Measurements from ENCODE around the gene DUSP2. TPM values are rescaled to one million over a fixed set of nuclear protein-coding genes. Genes with fewer than 3 reads are reported as not detected.
"Not testable (repeated sequence)": the region's sequence is repeated elsewhere in the genome, so short reads cannot be mapped to it uniquely, and the experiment has no call there.

The DUSP2 gene
- total and polyA plus RNA-seq, 11 donors: 0.56 to 23.1 (median 2.7) TPM

- intact Hi-C loops (cut with DNase I): no loop called here
- no peak for DNase-seq
- H3K27me3 ChIP-seq: peaks cover 0 to 5% (median 0%) of the 10 kb centered on the region in 9 donors
- TF ChIP-seq CTCF (IDR thresholded peaks at IDR 0.05): no peak
- peak in 3 of 4 donors; percentile 43 to 65 (median 43) for ATAC-seq
- H3K4me3 ChIP-seq: no peak overlapping the region
- H3K36me3 ChIP-seq: no peaks in the 10 kb centered on the region
- 48 to 63% (median 58%) methylated on average over 10 to 13 of the region's 13 CpGs for WGBS, 4 donors
- peak overlapping the region in 1 of 12 donors; percentile 77 for H3K27ac ChIP-seq
- H3K9me3 ChIP-seq: peaks cover 0 to 9% (median 0%) of the 10 kb centered on the region in 12 donors
- peaks cover 0 to 25% (median 0%) of the 10 kb centered on the region in 12 donors for H3K4me1 ChIP-seq
Measured at GRCh38 chr2:96163768-96164429, 18.7 kb upstream of the DUSP2 start.

GRCh38 chr2:96163415-96163767 is 18.2 kb upstream of the DUSP2 start:
- H3K4me3 ChIP-seq: no peak overlapping the region
- peaks cover 0 to 9% (median 0%) of the 10 kb centered on the region in 12 donors for H3K9me3 ChIP-seq
- no peaks in the 10 kb centered on the region for H3K36me3 ChIP-seq
- peak overlapping the region in 1 of 12 donors; percentile 77 for H3K27ac ChIP-seq
- TF ChIP-seq CTCF (IDR thresholded peaks at IDR 0.05) (no peak), POLR2A (IDR thresholded peaks at IDR 0.05) (no peak)
- no peak for DNase-seq
- H3K27me3 ChIP-seq: peaks cover 0 to 5% (median 0%) of the 10 kb centered on the region in 9 donors
- intact Hi-C loops (cut with DNase I): no loop called here
- WGBS, 4 donors: 88 to 97% (median 89%) methylated on average over 5 of the region's 5 CpGs
- peaks cover 0 to 28% (median 0%) of the 10 kb centered on the region in 12 donors for H3K4me1 ChIP-seq
- ATAC-seq: peak in 2 of 4 donors; percentile 10 to 31

- intact Hi-C loops (cut with DNase I): no loop called here
- TF ChIP-seq CTCF (IDR thresholded peaks at IDR 0.05) (no peak), POLR2A (IDR thresholded peaks at IDR 0.05) (no peak)
- H3K9me3 ChIP-seq: peaks cover 0 to 9% (median 0%) of the 10 kb centered on the region in 12 donors
- WGBS, 4 donors: 58 to 70% (median 63%) methylated on average over 5 of the region's 5 CpGs
- ATAC-seq (no peak), DNase-seq (no peak)
- no peak overlapping the region for H3K4me3 ChIP-seq
- peak overlapping the region in 1 of 12 donors; percentile 77 for H3K27ac ChIP-seq
- no peaks in the 10 kb centered on the region for H3K36me3 ChIP-seq
- peaks cover 0 to 39% (median 0%) of the 10 kb centered on the region in 12 donors for H3K4me1 ChIP-seq
- H3K27me3 ChIP-seq: peaks cover 0 to 5% (median 0%) of the 10 kb centered on the region in 9 donors
Measured at GRCh38 chr2:96161898-96162297, 16.7 kb upstream of the DUSP2 start.

GRCh38 chr2:96160366-96160765 is 15.1 kb upstream of the DUSP2 start:
- ATAC-seq; DNase-seq; H3K36me3 ChIP-seq; H3K9me3 ChIP-seq; H3K27me3 ChIP-seq; H3K4me3 ChIP-seq; intact Hi-C loops (cut with DNase I); H3K27ac ChIP-seq: not testable (repeated sequence)
- 93 to 97% (median 95%) methylated on average over 5 of the region's 5 CpGs for WGBS, 4 donors
- peaks cover 0 to 39% (median 0%) of the 10 kb centered on the region in 12 donors for H3K4me1 ChIP-seq

All from heart left ventricle (tissue), 16 donors.